Heart right ventricle (tissue), 16 donors: ENCODE results near the gene CPNE4. TPM values are rescaled to one million over a fixed set of nuclear protein-coding genes. Genes with fewer than 3 reads are reported as not detected.
"Not testable (repeated sequence)": the region's sequence is repeated elsewhere in the genome, so short reads cannot be mapped to it uniquely, and the experiment has no call there.

ENCODE experiments used
- ATAC-seq, 8 donors: fragments of 200-7000 bp; cut with Tn5 transposase; one replicate each; pipeline ENCODE4 v1.9.1; 2020; ENCODE audit warnings: mild to moderate bottlenecking in 8 of 8, moderate library complexity in 8 of 8, moderate number of reproducible peaks in 1 of 8
- DNase-seq, 2 donors: peaks; one replicate each; pipeline ENCODE4 v3.0.0-alpha.2; 2020
- H3K27ac ChIP-seq, 10 donors: fragments of 200-600 bp; sonication (generic) in 2 of 10; one replicate each; pipeline versions ENCODE4 v1.5.0 to v1.8.0; 2020 to 2022; ENCODE audit warnings: mild to moderate bottlenecking in 3 of 10
- H3K27me3 ChIP-seq, 7 donors: fragments of 200-600 bp; one replicate each; pipeline ENCODE4 v1.8.0; 2021 to 2022; ENCODE audit warnings: mild to moderate bottlenecking in 2 of 7
- H3K36me3 ChIP-seq, 9 donors: fragments of 200-600 bp; sonication (generic) in 1 of 9; one replicate each; pipeline versions ENCODE4 v1.5.0 to v1.8.0; 2020 to 2022; ENCODE audit warnings: mild to moderate bottlenecking in 2 of 9
- H3K4me1 ChIP-seq, 9 donors: fragments of 200-600 bp; sonication (generic) in 1 of 9; one replicate each; pipeline versions ENCODE4 v1.5.0 to v1.8.0; 2020 to 2022; ENCODE audit warnings: mild to moderate bottlenecking in 4 of 9
- H3K4me3 ChIP-seq, 10 donors: fragments of 200-600 bp; sonication (generic) in 2 of 10; one replicate each; pipeline versions ENCODE4 v1.5.0 to v1.8.0; 2020 to 2022; ENCODE audit warnings: mild to moderate bottlenecking in 7 of 10, moderate library complexity in 2 of 10
- H3K9me3 ChIP-seq, 11 donors: fragments of 200-600 bp in 10 of 11; sonication (generic) in 2 of 11; one replicate each; pipeline versions ENCODE4 v1.5.0 to v1.8.0; 2013 to 2022; ENCODE audit warnings: mild to moderate bottlenecking in 2 of 11, control low read depth in 1 of 11, moderate library complexity in 1 of 11
- CTCF ChIP-seq, 9 donors: fragments of 200-600 bp; sonication (generic) in 2 of 9; IDR thresholded peaks; one replicate each; pipeline versions ENCODE4 v1.5.0 to v1.8.0; 2021 to 2022; ENCODE audit warnings: antibody characterized with exemption in 9 of 9, mild to moderate bottlenecking in 5 of 9, moderate library complexity in 1 of 9
- WGBS, 2 donors: extraction: QIAGEN DNeasy Blood & Tissue Kit; methylation state at CpG; one replicate each; pipeline ENCODE4 v1.1.7; 2013; ENCODE audit warnings: inconsistent platforms in 1 of 2; 5-methylcytosine and 5-hydroxymethylcytosine counted together
- intact Hi-C, 10 donors: fragments of 100-400 bp; cut with DNase I; formaldehyde crosslinking; loops; one replicate each; pipeline versions ENCODE4 v1.11.1 to v1.14.2; 2022
- polyA plus RNA-seq, 2 donors: library from polyadenylated mRNA; stranded (reverse); fragments of 200-250 nt; gene quantifications; one replicate each; pipeline ENCODE4 v1.2.3, GENCODE V29; 2013
- total RNA-seq, 10 donors: library from RNA; stranded (reverse); fragmentation: NEBNext Ultra II Directional in 3 of 10; extraction: Animal tissue kit (Norgen Biotek cat#: 25700) in 3 of 10; gene quantifications; one replicate each; pipeline versions ENCODE4 v1.2.1 to v1.2.4, GENCODE V29; 2021 to 2023
- donor health status: Arrhythmogenic right ventricular cardiomyopathy.
- donor health status: ischemic (EF 13 %, LVEDD 7.1; RV severe dilation, severe dysfunction).
- donor health status: healthy with polysubstance abuse.
- donor health status: DM: no; HTN: yes; CAD: no.
- donor health status: DM: no; HTN: no; CAD: no.
- donor health status: ischemic (EF 25% LVEDD 6.9; RV normal size, moderate dysfunction).
- donor health status: ischemic (EF 25% LVEDD 5.7; RV mildly dilated, moderate dysfunction).
- donor health status: healthy.
- donor health status: DM: yes; HTN: yes; CAD: no.
- donor health status: Ischemic cardiomyopathy.
- donor health status: ischemic (EF 35%, LVEDD 5.7; RV mildly dilated, moderate dysfunction).
- donor health status: nonischemic (EF 11% LVEDD 7.7; RV severe dilation, severe dysfunction).
- donor health status: DM: yes; HTN: yes; CAD: no.
- donor health status: PGD.
- donor health status: ischemic (EF 29% LVEDD 5.4; RV normal size, mild dysfunction).
- donor health status: nonischemic (EF 23%, LVEDD 6.1; RV moderate dilation, normal function).

The CPNE4 gene
- total and polyA plus RNA-seq, 12 donors = 1.5 to 116 (median 24.8) TPM

- 53 to 61% methylated on average over 4 of the region's 4 CpGs for WGBS, 2 donors
Measured at GRCh38 chr3:131972550-131972949, 62.3 kb downstream of the CPNE4 start.

GRCh38 chr3:131972091-131972490 is 62.7 kb downstream of the CPNE4 start:
- Histone ChIP-seq H3K36me3 (no peaks in the 10 kb centered on the region), H3K27me3 (no peaks in the 10 kb centered on the region), H3K4me1 (peaks cover 0 to 23% (median 0%) of the 10 kb centered on the region in 9 donors), H3K4me3 (no peak overlapping the region), H3K9me3 (peaks cover 0 to 15% (median 0%) of the 10 kb centered on the region in 11 donors), H3K27ac (peak overlapping the region in 1 of 10 donors; percentile 39)
- no peak for ATAC-seq
- no peak for TF ChIP-seq CTCF (IDR thresholded peaks at IDR 0.05)
- DNase-seq = no peak
- intact Hi-C loops = no loop called here
- 80 to 86% methylated on average over 3 of the region's 3 CpGs for whole genome bisulfite sequencing, 2 donors

More at GRCh38 chr3:131972550-131972949, 62.3 kb downstream of the CPNE4 start:
- intact Hi-C loops = no loop called here
- ATAC-seq = peak in 5 of 8 donors; percentile 54 to 85 (median 55)
- Histone ChIP-seq H3K36me3 (no peaks in the 10 kb centered on the region), H3K9me3 (peaks cover 0 to 10% (median 0%) of the 10 kb centered on the region in 11 donors), H3K27me3 (no peaks in the 10 kb centered on the region), H3K4me3 (no peak overlapping the region), H3K27ac (peak overlapping the region in 1 of 10 donors; percentile 39), H3K4me1 (peaks cover 0 to 24% (median 0%) of the 10 kb centered on the region in 9 donors)
- peak in 1 of 2 donors; percentile 6 for DNase-seq
- no peak for TF ChIP-seq CTCF (IDR thresholded peaks at IDR 0.05)

- ATAC-seq, H3K4me3 ChIP-seq, H3K27ac ChIP-seq, DNase-seq, H3K4me1 ChIP-seq, intact Hi-C loops, H3K36me3 ChIP-seq, H3K27me3 ChIP-seq: not testable (repeated sequence)
- 33 to 39% methylated on average over 8 of the region's 8 CpGs for WGBS, 2 donors
- H3K9me3 ChIP-seq = peaks cover 0 to 41% (median 6%) of the 10 kb centered on the region in 11 donors
Measured at GRCh38 chr3:131963442-131963841, 71.4 kb downstream of the CPNE4 start.

GRCh38 chr3:131962982-131963381 is 71.8 kb downstream of the CPNE4 start:
- Histone ChIP-seq H3K4me3 (no peak overlapping the region), H3K36me3 (no peaks in the 10 kb centered on the region), H3K9me3 (peaks cover 0 to 36% (median 6%) of the 10 kb centered on the region in 11 donors), H3K4me1 (no peaks in the 10 kb centered on the region), H3K27me3 (peaks cover 0 to 6% (median 0%) of the 10 kb centered on the region in 7 donors), H3K27ac (no peak overlapping the region)
- intact Hi-C loops = no loop called here
- DNase-seq = no peak
- no peak for TF ChIP-seq CTCF (IDR thresholded peaks at IDR 0.05)
- 85 to 88% methylated on average over 5 of the region's 5 CpGs for WGBS, 2 donors
- no peak for ATAC-seq

GRCh38 chr3:131960324-131960723 is 74.5 kb downstream of the CPNE4 start:
- peaks cover 0 to 10% (median 0%) of the 10 kb centered on the region in 11 donors for H3K9me3 ChIP-seq
- DNase-seq = no peak
- H3K27me3 ChIP-seq = peaks cover 0 to 6% (median 3%) of the 10 kb centered on the region in 7 donors
- WGBS, 2 donors = 0 to 63% methylated on average over 1 of the region's 1 CpG
- H3K36me3 ChIP-seq = no peaks in the 10 kb centered on the region
- intact Hi-C loops = no loop called here
- no peak overlapping the region for H3K4me3 ChIP-seq
- H3K4me1 ChIP-seq = no peaks in the 10 kb centered on the region
- peak overlapping the region in 1 of 10 donors; percentile 27 for H3K27ac ChIP-seq
- ATAC-seq = no peak
- TF ChIP-seq CTCF (IDR thresholded peaks at IDR 0.05) = no peak
